ENCODE results near the gene CACNA2D2.

CACNA2D2 gene

DNA sequence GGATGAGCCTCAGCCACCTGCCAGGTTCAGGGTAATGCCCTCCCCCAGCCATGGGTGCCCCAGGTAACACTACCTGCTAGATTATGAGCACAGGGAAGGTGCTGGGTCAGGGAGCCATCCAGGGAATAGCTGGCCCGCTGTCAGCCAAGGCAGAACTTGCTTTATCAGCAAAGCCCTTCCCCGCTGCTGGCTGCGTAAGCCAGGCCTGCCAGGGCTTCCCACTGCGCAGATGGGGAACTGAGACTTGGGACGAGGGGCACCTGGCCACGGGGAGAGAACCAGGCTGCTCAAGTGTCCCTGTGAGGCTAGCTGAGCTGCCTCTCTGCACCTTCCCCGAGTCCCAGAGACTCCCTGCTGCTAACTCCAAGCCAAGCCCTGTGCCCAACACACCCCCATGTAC, 45.4 kb downstream of the CACNA2D2 start:
- no peak overlapping the region for H3K9ac ChIP-seq (ENCODE audit: low read length)
- H4K20me1 ChIP-seq (ENCODE audit: insufficient read depth, low read length), result no peaks in the 10 kb centered on the region
- H3K4me3 ChIP-seq (ENCODE audit: low read length), result no peak overlapping the region
- H2AFZ ChIP-seq (ENCODE audit: low read length), result no peak overlapping the region
- no peaks in the 10 kb centered on the region for H3K36me3 ChIP-seq (replicated peaks; ENCODE audit: insufficient read depth, low read length)
- DNase-seq, result no peak
- no peaks in the 10 kb centered on the region for H3F3A ChIP-seq (ENCODE audit: insufficient read depth, low read length)
- TF ChIP-seq CTCF (IDR thresholded peaks at IDR 0.05; ENCODE audit: low read length), result no peak
- TF ChIP-seq EZH2phosphoT487 (IDR thresholded peaks at IDR 0.05; ENCODE audit: low read length), result no peak
- TF ChIP-seq EZH2 (optimal IDR thresholded peaks at IDR 0.05; ENCODE audit: low read depth, low read length), result no peak
- H3K4me2 ChIP-seq (ENCODE audit: low read depth, low read length), result no peak overlapping the region
- peaks cover 81% of the 10 kb centered on the region for H3K27me3 ChIP-seq (replicated peaks; ENCODE audit: insufficient read depth, low read length)
- H3K9me2 ChIP-seq (replicated peaks; ENCODE audit: insufficient read depth, low read length), result no peaks in the 10 kb centered on the region
- H3K27ac ChIP-seq (ENCODE audit: low read length), result no peak overlapping the region
- no peaks in the 10 kb centered on the region for H3K79me2 ChIP-seq (ENCODE audit: low read length)
- no peaks in the 10 kb centered on the region for H3K4me1 ChIP-seq (ENCODE audit: low read length)
- no peaks in the 10 kb centered on the region for H3K9me3 ChIP-seq (replicated peaks; ENCODE audit: insufficient read depth, low read length)

DNA sequence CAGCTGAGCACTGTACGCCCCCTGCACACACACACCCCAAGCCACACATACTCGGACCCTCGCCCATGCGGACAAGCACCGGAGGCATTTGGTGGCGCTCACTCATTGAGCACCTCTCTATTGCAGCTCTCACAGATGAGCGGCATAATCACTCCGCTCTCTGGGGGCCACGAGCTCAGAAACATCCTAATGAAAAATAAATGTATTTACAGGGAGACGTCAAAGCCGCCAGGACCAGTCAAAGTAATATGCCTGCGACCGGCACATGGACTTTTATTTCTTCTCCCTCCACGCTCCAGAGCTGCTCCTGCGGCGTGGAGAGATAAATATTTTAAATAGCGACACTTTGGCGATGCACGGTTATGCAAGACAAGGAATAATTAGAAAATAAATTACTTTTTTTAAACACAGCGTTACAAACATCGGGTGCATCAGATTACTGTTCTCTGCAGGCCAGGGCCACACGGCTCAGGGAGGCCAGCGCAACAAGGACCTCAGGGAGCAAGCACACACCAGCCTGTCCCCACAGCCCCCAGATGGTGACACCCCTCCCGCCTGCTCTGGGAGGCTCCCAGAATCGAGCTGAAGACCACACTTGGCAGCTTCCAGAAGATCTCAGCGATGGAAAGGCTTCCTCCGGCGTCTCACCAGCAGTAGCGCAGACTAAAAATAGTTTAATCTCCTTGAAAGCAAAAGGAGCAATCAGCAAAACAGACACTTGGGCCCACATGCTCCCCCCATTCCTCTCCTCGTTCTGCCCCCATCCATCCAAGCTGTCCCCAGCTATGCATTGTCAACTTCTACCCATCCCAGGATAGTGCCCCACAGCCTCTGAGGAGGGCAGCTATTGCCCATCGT, 48.0 kb downstream of the CACNA2D2 start:
- no peaks in the 10 kb centered on the region for H3F3A ChIP-seq (ENCODE audit: insufficient read depth, low read length)
- no peaks in the 10 kb centered on the region for H3K9me2 ChIP-seq (replicated peaks; ENCODE audit: insufficient read depth, low read length)
- no peaks in the 10 kb centered on the region for H3K4me1 ChIP-seq (ENCODE audit: low read length)
- H2AFZ ChIP-seq (ENCODE audit: low read length), result no peak overlapping the region
- H4K20me1 ChIP-seq (ENCODE audit: insufficient read depth, low read length), result no peaks in the 10 kb centered on the region
- H3K27me3 ChIP-seq (replicated peaks; ENCODE audit: insufficient read depth, low read length), result peaks cover 70% of the 10 kb centered on the region
- DNase-seq, result no peak
- no peak overlapping the region for H3K9ac ChIP-seq (ENCODE audit: low read length)
- H3K9me3 ChIP-seq (replicated peaks; ENCODE audit: insufficient read depth, low read length), result no peaks in the 10 kb centered on the region
- no peaks in the 10 kb centered on the region for H3K36me3 ChIP-seq (replicated peaks; ENCODE audit: insufficient read depth, low read length)
- TF ChIP-seq CTCF (IDR thresholded peaks at IDR 0.05; ENCODE audit: low read length) (no peak), EZH2phosphoT487 (IDR thresholded peaks at IDR 0.05; ENCODE audit: low read length) (no peak)
- no peaks in the 10 kb centered on the region for H3K79me2 ChIP-seq (ENCODE audit: low read length)
- H3K27ac ChIP-seq (ENCODE audit: low read length), result no peak overlapping the region
- no peak overlapping the region for H3K4me2 ChIP-seq (ENCODE audit: low read depth, low read length)
- no peak overlapping the region for H3K4me3 ChIP-seq (ENCODE audit: low read length)

GRCh38 chr3:50454481-50455070, 48.9 kb downstream of the CACNA2D2 start:
- Histone ChIP-seq H3K9me3 (replicated peaks; ENCODE audit: insufficient read depth, low read length) (no peaks in the 10 kb centered on the region), H3K4me2 (ENCODE audit: low read depth, low read length) (no peak overlapping the region), H4K20me1 (ENCODE audit: insufficient read depth, low read length) (no peaks in the 10 kb centered on the region), H3K27ac (ENCODE audit: low read length) (no peak overlapping the region), H3K9me2 (replicated peaks; ENCODE audit: insufficient read depth, low read length) (no peaks in the 10 kb centered on the region), H3K9ac (ENCODE audit: low read length) (no peak overlapping the region), H3K27me3 (replicated peaks; ENCODE audit: insufficient read depth, low read length) (peaks cover 69% of the 10 kb centered on the region), H3K36me3 (replicated peaks; ENCODE audit: insufficient read depth, low read length) (no peaks in the 10 kb centered on the region), H2AFZ (ENCODE audit: low read length) (no peak overlapping the region), H3K79me2 (ENCODE audit: low read length) (no peaks in the 10 kb centered on the region), H3F3A (ENCODE audit: insufficient read depth, low read length) (no peaks in the 10 kb centered on the region), H3K4me3 (ENCODE audit: low read length) (no peak overlapping the region), H3K4me1 (ENCODE audit: low read length) (no peaks in the 10 kb centered on the region)
- TF ChIP-seq CTCF (IDR thresholded peaks at IDR 0.05; ENCODE audit: low read length), result no peak
- DNase-seq, result no peak
